HG03439 (cell line): ENCODE results near the gene LRRFIP1.
"Not testable (repeated sequence)": the region's sequence is repeated elsewhere in the genome, so short reads cannot be mapped to it uniquely, and the experiment has no call there.

Experiments used
- ATAC-seq: cut with Tn5 transposase; IDR thresholded peaks from one replicate; pipeline ENCODE4 v1.9.1; 2021; ENCODE audit warnings: mild to moderate bottlenecking, moderate library complexity; ENCODE audit not compliant: unreplicated experiment

The LRRFIP1 gene

GRCh38 chr2:237597196-237598145, 29.9 kb upstream of the LRRFIP1 start:
- no peak for ATAC-seq

GRCh38 chr2:237598468-237599208, 28.7 kb upstream of the LRRFIP1 start:
- no peak for ATAC-seq

GRCh38 chr2:237599465-237600110, 27.8 kb upstream of the LRRFIP1 start:
- no peak for ATAC-seq

GRCh38 chr2:237600205-237600846, 27.1 kb upstream of the LRRFIP1 start:
- ATAC-seq, result no peak

- no peak for ATAC-seq
Observed at GRCh38 chr2:237601453-237602116, 25.8 kb upstream of the LRRFIP1 start.

- ATAC-seq, result no peak
Observed at GRCh38 chr2:237602409-237602808, 25.0 kb upstream of the LRRFIP1 start.

GRCh38 chr2:237603049-237603717, 24.2 kb upstream of the LRRFIP1 start:
- ATAC-seq, result no peak

- ATAC-seq, result no peak
Observed at GRCh38 chr2:237603718-237604362, 23.5 kb upstream of the LRRFIP1 start.

- ATAC-seq, result no peak
Observed at GRCh38 chr2:237604391-237604790, 23.0 kb upstream of the LRRFIP1 start.

- ATAC-seq, result no peak
Observed at GRCh38 chr2:237604960-237605359, 22.4 kb upstream of the LRRFIP1 start.

GRCh38 chr2:237606522-237606921, 20.9 kb upstream of the LRRFIP1 start:
- ATAC-seq, result not testable (repeated sequence)

GRCh38 chr2:237612527-237613357, 14.6 kb upstream of the LRRFIP1 start:
- no peak for ATAC-seq

- no peak for ATAC-seq
Observed at GRCh38 chr2:237613679-237614078, 13.7 kb upstream of the LRRFIP1 start.

GRCh38 chr2:237614151-237614720, 13.2 kb upstream of the LRRFIP1 start:
- ATAC-seq, result no peak

- no peak for ATAC-seq
Observed at GRCh38 chr2:237615631-237616249, 11.6 kb upstream of the LRRFIP1 start.

GRCh38 chr2:237616373-237616733, 11.0 kb upstream of the LRRFIP1 start:
- no peak for ATAC-seq

GRCh38 chr2:237616734-237617586, 10.4 kb upstream of the LRRFIP1 start:
- no peak for ATAC-seq
